ENCODE data around the gene DCAF11. TPM values are rescaled to one million over a fixed set of nuclear protein-coding genes. Genes with fewer than 3 reads are reported as not detected.

The DCAF11 gene
- total and polyA plus RNA-seq, 2 of the 13 experiments (the other 11 are each of a cell fraction or from before 2014, with no cell fraction given): 150 to 257 TPM

DNA sequence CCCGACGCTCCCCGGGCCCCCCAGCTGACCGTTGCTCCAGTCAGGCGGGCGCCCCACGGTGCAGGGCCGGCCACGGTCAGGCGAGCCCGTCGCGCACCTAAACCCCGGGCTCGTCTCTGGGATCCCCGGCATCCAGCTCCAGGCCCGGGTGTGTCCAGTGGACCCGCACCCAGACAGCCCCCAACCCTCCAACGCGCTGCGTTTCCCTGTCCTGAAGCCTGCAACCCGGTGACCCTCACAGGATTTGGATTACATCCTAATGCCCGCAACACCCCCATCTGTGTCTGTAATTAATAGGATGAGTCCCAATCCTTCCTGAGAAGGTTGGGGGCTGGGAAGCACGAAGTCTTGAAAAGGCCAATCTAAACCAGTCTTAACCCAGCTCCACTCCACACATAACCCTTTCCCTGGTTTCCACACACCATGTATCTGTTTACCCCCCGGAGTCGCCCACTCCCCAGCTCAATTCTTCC is 32.8 kb upstream of the DCAF11 start (continued):
- TF ChIP-seq, protein P1, sequence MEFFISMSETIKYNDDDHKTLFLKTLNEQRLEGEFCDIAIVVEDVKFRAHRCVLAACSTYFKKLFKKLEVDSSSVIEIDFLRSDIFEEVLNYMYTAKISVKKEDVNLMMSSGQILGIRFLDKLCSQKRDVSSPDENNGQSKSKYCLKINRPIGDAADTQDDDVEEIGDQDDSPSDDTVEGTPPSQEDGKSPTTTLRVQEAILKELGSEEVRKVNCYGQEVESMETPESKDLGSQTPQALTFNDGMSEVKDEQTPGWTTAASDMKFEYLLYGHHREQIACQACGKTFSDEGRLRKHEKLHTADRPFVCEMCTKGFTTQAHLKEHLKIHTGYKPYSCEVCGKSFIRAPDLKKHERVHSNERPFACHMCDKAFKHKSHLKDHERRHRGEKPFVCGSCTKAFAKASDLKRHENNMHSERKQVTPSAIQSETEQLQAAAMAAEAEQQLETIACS (CRISPR knock-in tag; IDR thresholded peaks at IDR 0.05): no peak
- TF ChIP-seq HCFC1 (IDR thresholded peaks at IDR 0.05; ENCODE audit: low read depth, low read length) (no peak), ZNF775 (CRISPR knock-in tag; IDR thresholded peaks at IDR 0.05; ENCODE audit: borderline replicate concordance) (no peak), WIZ (CRISPR knock-in tag; IDR thresholded peaks at IDR 0.05) (no peak), ZNF468 (CRISPR knock-in tag; IDR thresholded peaks at IDR 0.05) (no peak), KLF9 (CRISPR knock-in tag; IDR thresholded peaks at IDR 0.05; ENCODE audit: low read depth) (no peak), ZNF335 (CRISPR knock-in tag; IDR thresholded peaks at IDR 0.05) (no peak), ARID2 (CRISPR knock-in tag; IDR thresholded peaks at IDR 0.05; ENCODE audit: borderline replicate concordance) (no peak), ZNF670 (CRISPR knock-in tag; IDR thresholded peaks at IDR 0.05; ENCODE audit: borderline replicate concordance) (no peak), POLR2AphosphoS5 (IDR thresholded peaks at IDR 0.05; ENCODE audit: low read depth, low read length) (no peak), ZNF263 (CRISPR knock-in tag; IDR thresholded peaks at IDR 0.05) (no peak), RXRB (CRISPR knock-in tag; IDR thresholded peaks at IDR 0.05; ENCODE audit: borderline replicate concordance) (no peak), GZF1 (CRISPR knock-in tag; IDR thresholded peaks at IDR 0.05) (no peak), YY1 (IDR thresholded peaks at IDR 0.05; ENCODE audit: insufficient read depth, insufficient replicate concordance, low read depth, low read length) (no peak)
- TF ChIP-seq, protein P2, sequence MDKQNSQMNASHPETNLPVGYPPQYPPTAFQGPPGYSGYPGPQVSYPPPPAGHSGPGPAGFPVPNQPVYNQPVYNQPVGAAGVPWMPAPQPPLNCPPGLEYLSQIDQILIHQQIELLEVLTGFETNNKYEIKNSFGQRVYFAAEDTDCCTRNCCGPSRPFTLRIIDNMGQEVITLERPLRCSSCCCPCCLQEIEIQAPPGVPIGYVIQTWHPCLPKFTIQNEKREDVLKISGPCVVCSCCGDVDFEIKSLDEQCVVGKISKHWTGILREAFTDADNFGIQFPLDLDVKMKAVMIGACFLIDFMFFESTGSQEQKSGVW (CRISPR knock-in tag; IDR thresholded peaks at IDR 0.05; ENCODE audit: borderline replicate concordance): no peak
- TF ChIP-seq, protein P3, sequence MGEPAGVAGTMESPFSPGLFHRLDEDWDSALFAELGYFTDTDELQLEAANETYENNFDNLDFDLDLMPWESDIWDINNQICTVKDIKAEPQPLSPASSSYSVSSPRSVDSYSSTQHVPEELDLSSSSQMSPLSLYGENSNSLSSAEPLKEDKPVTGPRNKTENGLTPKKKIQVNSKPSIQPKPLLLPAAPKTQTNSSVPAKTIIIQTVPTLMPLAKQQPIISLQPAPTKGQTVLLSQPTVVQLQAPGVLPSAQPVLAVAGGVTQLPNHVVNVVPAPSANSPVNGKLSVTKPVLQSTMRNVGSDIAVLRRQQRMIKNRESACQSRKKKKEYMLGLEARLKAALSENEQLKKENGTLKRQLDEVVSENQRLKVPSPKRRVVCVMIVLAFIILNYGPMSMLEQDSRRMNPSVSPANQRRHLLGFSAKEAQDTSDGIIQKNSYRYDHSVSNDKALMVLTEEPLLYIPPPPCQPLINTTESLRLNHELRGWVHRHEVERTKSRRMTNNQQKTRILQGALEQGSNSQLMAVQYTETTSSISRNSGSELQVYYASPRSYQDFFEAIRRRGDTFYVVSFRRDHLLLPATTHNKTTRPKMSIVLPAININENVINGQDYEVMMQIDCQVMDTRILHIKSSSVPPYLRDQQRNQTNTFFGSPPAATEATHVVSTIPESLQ (CRISPR knock-in tag; conservative IDR thresholded peaks at IDR 0.05): no peak
- TF ChIP-seq, protein P4, sequence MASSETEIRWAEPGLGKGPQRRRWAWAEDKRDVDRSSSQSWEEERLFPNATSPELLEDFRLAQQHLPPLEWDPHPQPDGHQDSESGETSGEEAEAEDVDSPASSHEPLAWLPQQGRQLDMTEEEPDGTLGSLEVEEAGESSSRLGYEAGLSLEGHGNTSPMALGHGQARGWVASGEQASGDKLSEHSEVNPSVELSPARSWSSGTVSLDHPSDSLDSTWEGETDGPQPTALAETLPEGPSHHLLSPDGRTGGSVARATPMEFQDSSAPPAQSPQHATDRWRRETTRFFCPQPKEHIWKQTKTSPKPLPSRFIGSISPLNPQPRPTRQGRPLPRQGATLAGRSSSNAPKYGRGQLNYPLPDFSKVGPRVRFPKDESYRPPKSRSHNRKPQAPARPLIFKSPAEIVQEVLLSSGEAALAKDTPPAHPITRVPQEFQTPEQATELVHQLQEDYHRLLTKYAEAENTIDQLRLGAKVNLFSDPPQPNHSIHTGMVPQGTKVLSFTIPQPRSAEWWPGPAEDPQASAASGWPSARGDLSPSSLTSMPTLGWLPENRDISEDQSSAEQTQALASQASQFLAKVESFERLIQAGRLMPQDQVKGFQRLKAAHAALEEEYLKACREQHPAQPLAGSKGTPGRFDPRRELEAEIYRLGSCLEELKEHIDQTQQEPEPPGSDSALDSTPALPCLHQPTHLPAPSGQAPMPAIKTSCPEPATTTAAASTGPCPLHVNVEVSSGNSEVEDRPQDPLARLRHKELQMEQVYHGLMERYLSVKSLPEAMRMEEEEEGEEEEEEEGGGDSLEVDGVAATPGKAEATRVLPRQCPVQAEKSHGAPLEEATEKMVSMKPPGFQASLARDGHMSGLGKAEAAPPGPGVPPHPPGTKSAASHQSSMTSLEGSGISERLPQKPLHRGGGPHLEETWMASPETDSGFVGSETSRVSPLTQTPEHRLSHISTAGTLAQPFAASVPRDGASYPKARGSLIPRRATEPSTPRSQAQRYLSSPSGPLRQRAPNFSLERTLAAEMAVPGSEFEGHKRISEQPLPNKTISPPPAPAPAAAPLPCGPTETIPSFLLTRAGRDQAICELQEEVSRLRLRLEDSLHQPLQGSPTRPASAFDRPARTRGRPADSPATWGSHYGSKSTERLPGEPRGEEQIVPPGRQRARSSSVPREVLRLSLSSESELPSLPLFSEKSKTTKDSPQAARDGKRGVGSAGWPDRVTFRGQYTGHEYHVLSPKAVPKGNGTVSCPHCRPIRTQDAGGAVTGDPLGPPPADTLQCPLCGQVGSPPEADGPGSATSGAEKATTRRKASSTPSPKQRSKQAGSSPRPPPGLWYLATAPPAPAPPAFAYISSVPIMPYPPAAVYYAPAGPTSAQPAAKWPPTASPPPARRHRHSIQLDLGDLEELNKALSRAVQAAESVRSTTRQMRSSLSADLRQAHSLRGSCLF (CRISPR knock-in tag; IDR thresholded peaks at IDR 0.05; ENCODE audit: borderline replicate concordance): no peak
- TF ChIP-seq, protein P5, sequence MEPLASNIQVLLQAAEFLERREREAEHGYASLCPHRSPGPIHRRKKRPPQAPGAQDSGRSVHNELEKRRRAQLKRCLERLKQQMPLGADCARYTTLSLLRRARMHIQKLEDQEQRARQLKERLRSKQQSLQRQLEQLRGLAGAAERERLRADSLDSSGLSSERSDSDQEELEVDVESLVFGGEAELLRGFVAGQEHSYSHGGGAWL (CRISPR knock-in tag; IDR thresholded peaks at IDR 0.05): no peak; the same call in 1 of the 2 replicates
